Smooth muscle cell (in vitro differentiated cells): ENCODE measurements around the gene CTDNEP1. TPM values are rescaled to one million over a fixed set of nuclear protein-coding genes. Genes with fewer than 3 reads are reported as not detected.

Source experiments
- DNase-seq: peaks from one replicate; lab custom pipeline; 2025; ENCODE audit not compliant: unreplicated experiment; lab: John Stamatoyannopoulos, UW
- H2AFZ ChIP-seq: fragments of 200-600 bp; sonication (generic); 2 replicates; pipeline ENCODE4 v1.6.0; 2016; ENCODE audit warnings: antibody characterized with exemption, low read depth, mild to moderate bottlenecking
- H3F3A ChIP-seq: fragments of 200-600 bp; sonication (generic); 2 replicates; pipeline ENCODE4 v1.6.0; 2017; ENCODE audit warnings: antibody characterized with exemption, low read depth
- H3K27ac ChIP-seq: fragments of 200-600 bp; sonication (generic); 2 replicates; pipeline ENCODE4 v1.5.1; 2016; ENCODE audit warnings: low read depth, mild to moderate bottlenecking
- H3K27me3 ChIP-seq: fragments of 200-600 bp; sonication (generic); 2 replicates; pipeline ENCODE4 v1.6.1; 2016; ENCODE audit warnings: low read depth, mild to moderate bottlenecking
- H3K36me3 ChIP-seq: fragments of 200-600 bp; sonication (generic); 2 replicates; pipeline ENCODE4 v1.5.1; 2016; ENCODE audit warnings: low read depth
- H3K4me1 ChIP-seq: fragments of 200-600 bp; sonication (generic); 2 replicates; pipeline ENCODE4 v1.5.1; 2016; ENCODE audit warnings: low read depth
- H3K4me2 ChIP-seq: fragments of 200-600 bp; sonication (generic); 2 replicates; pipeline ENCODE4 v1.6.0; 2016; ENCODE audit warnings: mild to moderate bottlenecking
- H3K4me3 ChIP-seq: fragments of 200-600 bp; sonication (generic); 2 replicates; pipeline ENCODE4 v1.5.1; 2016; ENCODE audit warnings: mild to moderate bottlenecking
- H3K79me2 ChIP-seq: fragments of 200-600 bp; sonication (generic); 2 replicates; pipeline ENCODE4 v1.6.0; 2016; ENCODE audit warnings: low read depth, mild to moderate bottlenecking
- H3K9ac ChIP-seq: fragments of 200-600 bp; sonication (generic); 2 replicates; pipeline ENCODE4 v1.6.0; 2016; ENCODE audit warnings: low read depth
- H3K9me3 ChIP-seq: fragments of 200-600 bp; sonication (generic); replicated peaks from 2 replicates; pipeline ENCODE4 v1.5.1; 2016; ENCODE audit warnings: low read depth
- H4K20me1 ChIP-seq: fragments of 200-600 bp; sonication (generic); 2 replicates; pipeline ENCODE4 v1.6.0; 2016; ENCODE audit warnings: low read depth
- WGBS: methylation state at CpG from one replicate; pipeline ENCODE4 v1.1.7; 2016; ENCODE audit warnings: low lambda C conversion rate; 5-methylcytosine and 5-hydroxymethylcytosine counted together
- polyA plus RNA-seq: library from polyadenylated mRNA; unstranded; fragments of >200 nt; fragmentation: Nextera tagmentation; extraction: Ambion mirVana; gene quantifications from 2 replicates; pipeline ENCODE4 v1.2.1, GENCODE V29; 2016
- total RNA-seq: library from RNA; depleted of rRNA; stranded (reverse); fragments of >200 nt; gene quantifications from 2 replicates; pipeline ENCODE4 v1.2.3, GENCODE V29; 2014
- TF ChIP-seq, protein P1 (sequence below): fragments of 200-600 bp; sonication (generic); IDR thresholded peaks from 2 replicates; pipeline ENCODE4 v1.5.1; 2017; ENCODE audit warnings: borderline replicate concordance, mild to moderate bottlenecking, antibody characterized with exemption; ENCODE audit not compliant: insufficient read depth, poor library complexity, severe bottlenecking

The CTDNEP1 gene
- total and polyA plus RNA-seq, 2 experiments from 2014 or later = 57.5 to 88.4 TPM

DNA sequence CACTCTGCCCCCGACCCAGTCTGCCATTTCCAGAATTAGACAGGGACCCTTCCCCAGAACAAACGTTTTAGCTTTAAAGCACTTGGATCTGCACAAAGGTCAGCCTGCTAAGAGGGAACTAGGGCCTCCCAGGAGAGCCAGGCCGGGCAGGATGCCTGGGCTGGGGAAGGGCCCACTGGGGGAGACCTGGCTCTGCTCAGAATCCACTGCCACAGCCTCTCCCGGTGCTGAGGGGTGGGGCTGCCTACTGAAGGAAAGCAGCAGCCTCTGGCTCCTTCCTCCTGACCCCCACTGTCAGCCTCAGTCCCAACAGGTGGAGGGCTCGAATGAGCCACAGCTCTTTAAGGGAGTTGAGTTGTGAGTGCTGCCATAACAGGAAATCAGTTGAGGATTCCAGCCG, 41.2 kb upstream of the CTDNEP1 start:
- no peaks in the 10 kb centered on the region for H4K20me1 ChIP-seq
- no peaks in the 10 kb centered on the region for H3K79me2 ChIP-seq
- peaks cover 8% of the 10 kb centered on the region for H3F3A ChIP-seq
- H3K4me3 ChIP-seq = no peak overlapping the region
- H3K4me2 ChIP-seq = no peak overlapping the region
- H3K27me3 ChIP-seq = peaks cover 50% of the 10 kb centered on the region
- H3K9me3 ChIP-seq = no peaks in the 10 kb centered on the region
- H3K9ac ChIP-seq = no peak overlapping the region
- WGBS = 62% methylated on average over 6 of the region's 6 CpGs
- H3K27ac ChIP-seq = no peak overlapping the region
- DNase-seq = no peak
- H3K4me1 ChIP-seq = no peaks in the 10 kb centered on the region
- no peaks in the 10 kb centered on the region for H3K36me3 ChIP-seq
- TF ChIP-seq, protein P1, sequence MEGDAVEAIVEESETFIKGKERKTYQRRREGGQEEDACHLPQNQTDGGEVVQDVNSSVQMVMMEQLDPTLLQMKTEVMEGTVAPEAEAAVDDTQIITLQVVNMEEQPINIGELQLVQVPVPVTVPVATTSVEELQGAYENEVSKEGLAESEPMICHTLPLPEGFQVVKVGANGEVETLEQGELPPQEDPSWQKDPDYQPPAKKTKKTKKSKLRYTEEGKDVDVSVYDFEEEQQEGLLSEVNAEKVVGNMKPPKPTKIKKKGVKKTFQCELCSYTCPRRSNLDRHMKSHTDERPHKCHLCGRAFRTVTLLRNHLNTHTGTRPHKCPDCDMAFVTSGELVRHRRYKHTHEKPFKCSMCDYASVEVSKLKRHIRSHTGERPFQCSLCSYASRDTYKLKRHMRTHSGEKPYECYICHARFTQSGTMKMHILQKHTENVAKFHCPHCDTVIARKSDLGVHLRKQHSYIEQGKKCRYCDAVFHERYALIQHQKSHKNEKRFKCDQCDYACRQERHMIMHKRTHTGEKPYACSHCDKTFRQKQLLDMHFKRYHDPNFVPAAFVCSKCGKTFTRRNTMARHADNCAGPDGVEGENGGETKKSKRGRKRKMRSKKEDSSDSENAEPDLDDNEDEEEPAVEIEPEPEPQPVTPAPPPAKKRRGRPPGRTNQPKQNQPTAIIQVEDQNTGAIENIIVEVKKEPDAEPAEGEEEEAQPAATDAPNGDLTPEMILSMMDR = no peak
- H2AFZ ChIP-seq = no peak overlapping the region

DNA sequence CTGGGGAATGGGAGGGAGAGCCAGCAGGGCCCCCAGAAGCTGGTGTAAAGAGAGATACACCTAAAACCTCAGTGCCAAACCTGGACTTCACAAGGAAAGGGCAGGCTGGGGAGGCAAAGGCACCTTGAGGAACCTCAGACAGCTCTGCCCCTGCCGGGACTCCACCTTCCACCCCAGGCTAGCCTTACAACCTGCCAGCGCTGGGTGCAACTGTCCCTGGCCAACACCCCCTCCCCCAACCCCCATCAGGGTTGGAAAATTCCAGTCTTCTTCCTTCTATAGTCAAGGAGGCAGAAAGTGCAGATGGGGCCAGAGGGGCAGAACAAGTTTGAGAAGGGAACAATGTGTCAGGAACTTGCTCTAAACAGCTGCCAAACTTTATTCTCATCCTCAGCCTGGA, 40.7 kb upstream of the CTDNEP1 start:
- Histone ChIP-seq H3K27ac (no peak overlapping the region), H3K4me3 (no peak overlapping the region), H3F3A (peaks cover 8% of the 10 kb centered on the region), H3K79me2 (no peaks in the 10 kb centered on the region), H2AFZ (no peak overlapping the region), H3K9ac (no peak overlapping the region), H3K27me3 (peaks cover 50% of the 10 kb centered on the region), H3K4me1 (no peaks in the 10 kb centered on the region), H3K36me3 (no peaks in the 10 kb centered on the region), H3K9me3 (no peaks in the 10 kb centered on the region), H3K4me2 (no peak overlapping the region), H4K20me1 (no peaks in the 10 kb centered on the region)
- no peak for DNase-seq
- TF ChIP-seq, protein P1 = no peak
- 95% methylated on average over 2 of the region's 2 CpGs for WGBS

DNA sequence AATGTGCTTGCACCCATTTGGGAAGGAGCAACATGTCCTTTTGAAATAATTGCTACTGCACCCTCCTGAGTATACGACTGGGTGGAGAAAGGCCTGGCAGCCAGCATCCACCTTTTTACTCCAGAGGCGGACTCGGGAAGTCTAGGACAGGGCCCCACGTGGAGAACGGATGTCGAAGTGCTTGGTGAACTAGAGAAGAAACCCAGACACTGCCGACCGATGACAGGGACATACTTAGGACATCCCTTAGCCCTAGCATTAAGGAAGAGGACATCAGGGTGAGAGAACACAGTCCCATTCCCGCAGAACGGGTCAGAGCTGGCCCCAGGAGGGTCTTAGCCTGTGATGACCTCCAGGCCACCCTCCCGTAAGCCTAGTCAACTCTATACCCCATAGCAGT, 39.2 kb upstream of the CTDNEP1 start:
- H3K4me1 ChIP-seq = no peaks in the 10 kb centered on the region
- no peak overlapping the region for H3K9ac ChIP-seq
- peaks cover 4% of the 10 kb centered on the region for H3F3A ChIP-seq
- H3K4me2 ChIP-seq = no peak overlapping the region
- H3K9me3 ChIP-seq = no peaks in the 10 kb centered on the region
- no peak overlapping the region for H3K4me3 ChIP-seq
- H2AFZ ChIP-seq = no peak overlapping the region
- peaks cover 46% of the 10 kb centered on the region for H3K27me3 ChIP-seq
- WGBS = 86% methylated on average over 11 of the region's 11 CpGs
- H3K79me2 ChIP-seq = no peaks in the 10 kb centered on the region
- H4K20me1 ChIP-seq = no peaks in the 10 kb centered on the region
- TF ChIP-seq, protein P1 = no peak
- no peaks in the 10 kb centered on the region for H3K36me3 ChIP-seq
- no peak for DNase-seq
- no peak overlapping the region for H3K27ac ChIP-seq

DNA sequence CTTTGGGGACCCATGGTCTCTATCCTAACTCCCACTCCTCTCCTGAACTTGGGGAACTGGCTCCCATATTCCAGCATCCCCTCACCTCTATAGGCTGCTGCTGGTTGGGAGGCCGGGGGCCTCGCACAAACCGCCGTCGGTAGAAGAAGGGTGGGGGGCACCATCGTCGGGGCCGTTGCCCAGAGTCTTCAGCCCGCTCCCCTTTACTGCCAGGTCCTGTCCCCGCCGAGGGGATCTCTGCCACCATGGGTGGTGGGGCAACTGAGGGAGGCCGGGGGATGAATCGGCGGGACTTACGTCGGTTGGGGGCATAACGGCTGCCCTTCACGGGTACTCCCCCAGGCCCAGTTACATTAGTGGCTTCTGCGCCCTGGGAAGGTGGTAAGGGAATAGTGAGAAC, 38.6 kb upstream of the CTDNEP1 start:
- H3K4me1 ChIP-seq = no peaks in the 10 kb centered on the region
- no peak overlapping the region for H3K9ac ChIP-seq
- H2AFZ ChIP-seq = no peak overlapping the region
- no peaks in the 10 kb centered on the region for H3K79me2 ChIP-seq
- no peak overlapping the region for H3K27ac ChIP-seq
- H3K4me2 ChIP-seq = no peak overlapping the region
- no peak for DNase-seq
- H3K27me3 ChIP-seq = peaks cover 46% of the 10 kb centered on the region
- no peaks in the 10 kb centered on the region for H3K36me3 ChIP-seq
- no peaks in the 10 kb centered on the region for H4K20me1 ChIP-seq
- H3F3A ChIP-seq = no peaks in the 10 kb centered on the region
- H3K4me3 ChIP-seq = no peak overlapping the region
- TF ChIP-seq, protein P1 = no peak
- no peaks in the 10 kb centered on the region for H3K9me3 ChIP-seq
- 94% methylated on average over 19 of the region's 19 CpGs for WGBS
